ENCODE data around the gene PXMP4. TPM values are rescaled to one million over a fixed set of nuclear protein-coding genes. Genes with fewer than 3 reads are reported as not detected.

PXMP4 gene
- total RNA-seq, 2 experiments from 2014 or later, result 13.9 to 15.8 TPM

DNA sequence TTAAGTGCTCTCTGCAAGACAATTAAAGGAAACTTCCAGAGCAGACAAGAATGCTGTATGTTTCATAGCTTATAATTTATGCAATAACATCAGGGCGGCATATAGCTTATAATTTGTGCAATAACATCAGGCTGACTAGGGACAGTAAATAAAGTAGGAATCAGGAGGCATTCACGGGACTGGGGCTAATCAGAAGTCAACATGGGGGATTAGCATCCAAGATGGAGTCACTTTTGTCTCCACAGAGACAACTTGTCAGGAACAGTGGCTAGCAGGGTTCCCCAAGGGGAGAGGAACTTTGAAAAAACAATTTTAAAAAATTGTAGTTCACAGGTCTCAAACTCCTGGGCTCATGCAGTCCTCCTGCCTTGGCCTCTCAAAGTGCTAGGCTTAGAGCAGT is 8.4 kb upstream of the PXMP4 start:
- DNase-seq, result no peak
- peaks cover 3% of the 10 kb centered on the region for H3K36me3 Mint-ChIP-seq (ENCODE audit: low read depth)

DNA sequence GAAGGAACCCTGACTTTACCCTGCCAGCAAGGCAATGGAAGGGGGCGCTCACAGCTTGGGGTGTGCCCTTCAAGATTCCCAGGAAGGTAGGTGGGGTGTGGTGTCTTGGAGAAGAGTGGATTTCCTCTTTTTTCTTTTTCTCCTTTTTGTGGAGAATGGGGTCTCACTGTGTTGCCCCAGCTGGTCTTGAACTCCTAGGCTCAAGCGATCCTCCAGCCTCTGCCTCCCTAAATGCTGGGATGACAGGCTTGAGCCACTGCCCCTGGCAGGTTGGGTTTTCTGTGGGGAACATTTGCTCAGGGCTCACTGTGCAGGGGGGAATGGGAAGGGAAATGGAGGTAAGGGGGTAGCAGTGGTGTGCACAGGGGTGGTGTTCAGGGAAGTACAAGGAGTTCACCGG is 7.7 kb upstream of the PXMP4 start:
- H3K27me3 Mint-ChIP-seq, result no peaks in the 10 kb centered on the region
- no peak overlapping the region for H3K4me3 Mint-ChIP-seq
- no peaks in the 10 kb centered on the region for H3K9me3 Mint-ChIP-seq
- H3K27ac Mint-ChIP-seq, result no peak overlapping the region
- POLR2A ChIA-PET, result interaction anchor here (1.4 kb wide), 1 partner anchor 37 kb away, joined by 4 read pairs; no protein-coding TSS in a partner anchor
- CTCF ChIA-PET, result no interaction called here
- peaks cover 3% of the 10 kb centered on the region for H3K36me3 Mint-ChIP-seq (ENCODE audit: low read depth)
- DNase-seq, result no peak
- H3K4me1 Mint-ChIP-seq, result peaks cover 13% of the 10 kb centered on the region

More for the DNA sequence above, 8.4 kb upstream of the PXMP4 start:
- Mint-ChIP-seq H3K27me3 (no peaks in the 10 kb centered on the region), H3K9me3 (no peaks in the 10 kb centered on the region), H3K4me3 (no peak overlapping the region), H3K4me1 (peaks cover 18% of the 10 kb centered on the region), H3K27ac (no peak overlapping the region)
- CTCF ChIA-PET, result no interaction called here
- POLR2A ChIA-PET, result no interaction called here

GRCh38 chr20:33727115-33727479 is 7.0 kb upstream of the PXMP4 start:
- POLR2A ChIA-PET, result interaction anchor here (0.9 to 1.4 kb wide), 4 partner anchors 10 to 64 kb away, joined by 3 to 5 read pairs (median 4); no protein-coding TSS in a partner anchor
- H3K9me3 Mint-ChIP-seq, result no peaks in the 10 kb centered on the region
- no peak for DNase-seq
- no peak overlapping the region for H3K4me3 Mint-ChIP-seq
- CTCF ChIA-PET, result interaction anchor here (0.7 kb wide), 1 partner anchor 269 kb away, joined by 3 read pairs; no protein-coding TSS in a partner anchor
- H3K27ac Mint-ChIP-seq, result no peak overlapping the region
- no peaks in the 10 kb centered on the region for H3K27me3 Mint-ChIP-seq
- H3K4me1 Mint-ChIP-seq, result peaks cover 9% of the 10 kb centered on the region
- peaks cover 3% of the 10 kb centered on the region for H3K36me3 Mint-ChIP-seq (ENCODE audit: low read depth)

GRCh38 chr20:33725607-33726264 is 5.6 kb upstream of the PXMP4 start:
- CTCF ChIA-PET, result no interaction called here

GRCh38 chr20:33724439-33725094 is 4.5 kb upstream of the PXMP4 start:
- ChIA-PET CTCF (no interaction called here), POLR2A (interaction anchor here (1.4 kb wide), 1 partner anchor 39 kb away, joined by 3 read pairs; no protein-coding TSS in a partner anchor)
- H3K27ac Mint-ChIP-seq, result no peak overlapping the region
- H3K4me1 Mint-ChIP-seq, result peaks cover 10% of the 10 kb centered on the region
- DNase-seq, result no peak
- no peak overlapping the region for H3K4me3 Mint-ChIP-seq
- H3K9me3 Mint-ChIP-seq, result no peaks in the 10 kb centered on the region
- H3K36me3 Mint-ChIP-seq (ENCODE audit: low read depth), result no peaks in the 10 kb centered on the region
- no peaks in the 10 kb centered on the region for H3K27me3 Mint-ChIP-seq

More at GRCh38 chr20:33725607-33726264, 5.6 kb upstream of the PXMP4 start:
- no peaks in the 10 kb centered on the region for H3K36me3 Mint-ChIP-seq (ENCODE audit: low read depth)
- DNase-seq, result no peak
- no peak overlapping the region for H3K27ac Mint-ChIP-seq
- H3K4me1 Mint-ChIP-seq, result peaks cover 5% of the 10 kb centered on the region
- no peaks in the 10 kb centered on the region for H3K27me3 Mint-ChIP-seq
- H3K9me3 Mint-ChIP-seq, result no peaks in the 10 kb centered on the region
- POLR2A ChIA-PET, result interaction anchor here (1.1 to 1.4 kb wide), 2 partner anchors 16 to 62 kb away, joined by 5 read pairs; no protein-coding TSS in a partner anchor
- no peak overlapping the region for H3K4me3 Mint-ChIP-seq

DNA sequence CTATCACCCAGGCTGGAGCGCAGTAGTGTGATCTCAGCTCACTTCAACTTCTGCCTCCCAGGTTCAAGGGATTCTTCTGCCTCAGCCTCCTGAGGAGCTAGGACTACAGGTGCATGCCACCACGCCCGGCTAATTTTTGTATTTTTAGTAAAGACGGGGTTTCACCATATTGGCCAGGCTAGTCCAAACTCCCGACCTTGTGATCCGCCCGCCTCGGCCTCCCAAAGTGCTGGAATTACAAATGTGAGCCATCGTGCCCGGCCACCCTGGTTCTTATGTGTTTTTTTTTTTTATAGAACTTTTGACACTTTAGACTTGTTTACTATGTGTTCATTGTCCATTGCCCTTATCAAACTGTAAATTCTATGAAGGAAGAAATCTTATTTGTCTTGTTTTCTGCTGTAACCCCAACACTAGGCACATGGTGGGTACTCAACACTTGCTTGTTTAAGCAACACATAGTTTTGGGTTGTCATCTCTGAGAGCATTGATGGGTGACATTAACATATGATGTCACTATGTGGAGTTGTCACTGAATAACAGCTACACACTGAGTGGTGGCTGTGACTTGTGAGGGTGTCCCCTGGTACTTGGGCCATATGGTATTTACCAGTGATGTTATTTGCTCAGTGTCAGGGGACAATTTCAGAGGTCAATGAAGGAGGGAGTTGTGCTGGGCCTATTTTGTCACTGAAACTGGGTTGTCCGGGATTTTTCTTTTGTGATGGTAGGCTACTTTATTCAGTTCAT is 1.5 kb upstream of the PXMP4 start:
- H3K9me3 Mint-ChIP-seq, result no peaks in the 10 kb centered on the region

DNA sequence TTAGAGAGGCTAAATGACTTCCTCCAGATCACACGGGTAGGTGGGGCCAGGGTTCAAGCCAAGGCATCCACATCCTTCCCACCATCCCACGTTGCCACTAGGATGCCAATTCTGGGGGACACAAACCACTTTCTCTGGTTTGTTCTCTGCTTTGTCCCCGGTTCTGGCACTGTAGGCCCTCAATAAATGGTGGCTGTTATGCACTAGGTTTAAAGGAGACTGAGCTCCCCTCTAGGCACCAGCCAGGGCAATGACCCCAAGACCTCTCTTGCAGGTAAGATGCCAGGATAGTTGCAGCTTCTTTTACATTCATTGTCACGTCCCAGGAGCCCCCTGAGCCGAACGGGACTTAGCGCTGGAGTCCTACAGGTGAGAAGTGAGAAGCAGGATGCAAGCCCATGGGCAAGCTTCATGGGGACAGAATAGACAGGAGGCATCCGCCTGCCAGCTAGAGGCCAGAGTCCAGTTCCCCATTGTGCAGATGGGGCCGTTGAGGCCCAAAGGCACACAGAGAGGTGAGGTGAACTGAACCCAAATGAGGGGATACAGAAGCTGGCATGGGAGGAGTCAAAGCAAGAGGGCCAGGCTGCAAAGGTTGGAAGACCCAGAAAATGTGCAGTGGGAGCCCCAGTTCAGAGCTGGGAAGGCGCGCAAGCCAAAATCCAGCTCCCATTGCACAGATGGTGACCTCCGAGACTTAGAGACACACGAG is 677 bp downstream of the PXMP4 start:
- Mint-ChIP-seq H3K9me3 (no peaks in the 10 kb centered on the region), H3K27me3 (no peaks in the 10 kb centered on the region), H3K4me3 (peak overlapping the region; percentile 85), H3K27ac (peak overlapping the region; percentile 59), H3K4me1 (peaks cover 28% of the 10 kb centered on the region), H3K36me3 (ENCODE audit: low read depth) (peaks cover 8% of the 10 kb centered on the region)
- no peak for DNase-seq
- ChIA-PET CTCF (interaction anchor here (0.6 to 3.2 kb wide), 9 partner anchors 10 to 275 kb away, joined by 3 to 12 read pairs (median 6); partner anchors contain the start of genes ACTL10 and ZNF341), POLR2A (interaction anchor here (0.9 to 3.0 kb wide), 19 partner anchors 9 to 393 kb away, joined by 3 to 37 read pairs (median 6); partner anchors contain the start of genes ACTL10, CBFA2T2, E2F1 and EIF2S2)

More for the DNA sequence above, 1.5 kb upstream of the PXMP4 start:
- POLR2A ChIA-PET, result interaction anchor here (3.0 kb wide), 1 partner anchor 37 kb away, joined by 20 read pairs; no protein-coding TSS in a partner anchor
- Mint-ChIP-seq H3K36me3 (ENCODE audit: low read depth) (peaks cover 4% of the 10 kb centered on the region), H3K27ac (no peak overlapping the region), H3K4me3 (no peak overlapping the region), H3K4me1 (peaks cover 26% of the 10 kb centered on the region), H3K27me3 (no peaks in the 10 kb centered on the region)
- CTCF ChIA-PET, result interaction anchor here (2.3 to 3.2 kb wide), 3 partner anchors 11 to 54 kb away, joined by 7 to 12 read pairs (median 11); partner anchors contain the start of genes ACTL10 and ZNF341
- DNase-seq, result no peak

DNA sequence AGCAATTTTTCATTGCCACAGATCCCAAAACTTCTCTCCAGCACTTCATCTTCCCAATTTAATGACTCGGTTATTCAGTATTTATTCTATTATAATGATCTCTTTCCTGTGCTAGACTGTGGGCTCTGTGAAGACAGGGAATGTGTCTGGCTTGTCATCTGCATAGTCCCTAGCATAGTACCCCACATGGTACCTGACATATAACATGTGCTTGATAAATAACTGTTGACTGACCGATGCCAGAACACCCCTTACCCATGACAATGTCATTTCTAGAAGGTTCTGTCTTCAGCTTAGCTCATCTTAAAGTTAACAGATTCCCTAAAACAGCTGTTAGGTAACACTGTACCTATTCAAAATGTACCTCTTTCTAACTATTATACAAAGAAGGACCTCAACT is 3.6 kb downstream of the PXMP4 start:
- CTCF ChIA-PET, result no interaction called here
- H3K36me3 Mint-ChIP-seq (ENCODE audit: low read depth), result peaks cover 28% of the 10 kb centered on the region
- H3K27ac Mint-ChIP-seq, result no peak overlapping the region
- H3K27me3 Mint-ChIP-seq, result no peaks in the 10 kb centered on the region
- DNase-seq, result no peak
- H3K4me1 Mint-ChIP-seq, result peaks cover 29% of the 10 kb centered on the region
- H3K4me3 Mint-ChIP-seq, result no peak overlapping the region
- POLR2A ChIA-PET, result interaction anchor here (1.2 kb wide), 1 partner anchor 10 kb away, joined by 3 read pairs; no protein-coding TSS in a partner anchor
- H3K9me3 Mint-ChIP-seq, result no peaks in the 10 kb centered on the region

DNA sequence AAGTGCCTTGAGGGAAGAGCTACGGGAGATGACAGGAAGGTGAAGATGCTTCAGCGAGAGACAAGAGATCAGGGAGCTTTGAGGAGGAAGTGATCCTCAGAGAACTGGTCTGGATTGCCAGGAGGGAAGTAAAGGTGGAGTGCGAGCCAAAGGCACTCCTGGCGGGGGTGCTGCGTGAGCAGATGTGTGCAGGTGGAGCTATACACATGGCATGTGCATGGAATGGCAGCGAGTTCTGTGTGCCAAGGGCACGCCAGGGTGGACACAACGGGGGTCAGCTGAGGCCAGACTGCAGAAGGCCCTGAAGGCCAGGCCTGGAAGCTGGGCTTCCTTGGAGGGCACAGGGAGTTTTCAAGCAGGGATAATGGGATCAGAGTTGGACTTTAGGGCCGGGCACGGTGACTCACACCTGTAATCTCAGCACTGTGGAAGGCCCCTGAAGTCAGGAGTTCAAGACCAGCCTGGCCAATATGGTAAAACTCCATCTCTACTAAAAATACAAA is 6.2 kb downstream of the PXMP4 start:
- Mint-ChIP-seq H3K9me3 (no peaks in the 10 kb centered on the region), H3K27ac (no peak overlapping the region), H3K4me1 (peaks cover 39% of the 10 kb centered on the region), H3K4me3 (no peak overlapping the region), H3K27me3 (no peaks in the 10 kb centered on the region), H3K36me3 (ENCODE audit: low read depth) (peaks cover 43% of the 10 kb centered on the region)
- no peak for DNase-seq
- ChIA-PET POLR2A (interaction anchor here (1.4 kb wide), 1 partner anchor 9 kb away, joined by 3 read pairs; no protein-coding TSS in a partner anchor), CTCF (no interaction called here)

- Mint-ChIP-seq H3K4me1 (peaks cover 29% of the 10 kb centered on the region), H3K4me3 (no peak overlapping the region)
- POLR2A ChIA-PET, result interaction anchor here (1.2 kb wide), 1 partner anchor 9 kb away, joined by 5 read pairs; the partner anchor contains the start of gene PXMP4
These were observed 8.7 kb downstream of the PXMP4 start for GRCh38 chr20:33711446-33711738.

GRCh38 chr20:33710681-33711445 is 9.2 kb downstream of the PXMP4 start:
- CTCF ChIA-PET, result no interaction called here
- H3K9me3 Mint-ChIP-seq, result no peaks in the 10 kb centered on the region
- no peak overlapping the region for H3K4me3 Mint-ChIP-seq
- H3K27ac Mint-ChIP-seq, result peak overlapping the region; percentile 48
- POLR2A ChIA-PET, result interaction anchor here (1.2 kb wide), 1 partner anchor 9 kb away, joined by 5 read pairs; the partner anchor contains the start of gene PXMP4
- H3K36me3 Mint-ChIP-seq (ENCODE audit: low read depth), result peaks cover 42% of the 10 kb centered on the region
- no peak for DNase-seq
- H3K4me1 Mint-ChIP-seq, result peaks cover 27% of the 10 kb centered on the region
- H3K27me3 Mint-ChIP-seq, result no peaks in the 10 kb centered on the region

More at GRCh38 chr20:33711446-33711738, 8.7 kb downstream of the PXMP4 start:
- no peak overlapping the region for H3K27ac Mint-ChIP-seq
- H3K9me3 Mint-ChIP-seq, result no peaks in the 10 kb centered on the region
- H3K27me3 Mint-ChIP-seq, result no peaks in the 10 kb centered on the region
- peaks cover 45% of the 10 kb centered on the region for H3K36me3 Mint-ChIP-seq (ENCODE audit: low read depth)
- CTCF ChIA-PET, result no interaction called here
- no peak for DNase-seq

All from activated CD4-positive, alpha-beta memory T cell treated with anti-CD3 and anti-CD28 coated beads, Interleukin-2, amount 10 ng/mL, durations not matched to agents 7 days and 5 days (primary cell).